ENCODE data around the gene ETFBKMT.

- no peak for TF ChIP-seq GATA2 (IDR thresholded peaks at IDR 0.05; ENCODE audit: low read depth, low read length)
- no peak for TF ChIP-seq GATA3 (IDR thresholded peaks at IDR 0.05; ENCODE audit: low read depth, low read length)
These were observed 15.0 kb upstream of the ETFBKMT start for GRCh38 chr12:31644536-31644935.

Data from SH-SY5Y (cell line).